Hepatocyte (in vitro differentiated cells): ENCODE data around the gene ACAN. TPM values are rescaled to one million over a fixed set of nuclear protein-coding genes. Genes with fewer than 3 reads are reported as not detected.
A peak's percentile ranks its signal among the peaks of the same experiment; 100 is the strongest.

ENCODE experiments used
- DNase-seq: peaks from one replicate; pipeline ENCODE4 v3.0.0-alpha.2; 2016; ENCODE audit warnings: low spot score
- H2AFZ ChIP-seq: fragments of 200-600 bp; sonication (generic); 2 replicates; pipeline ENCODE4 v1.6.0; 2016; ENCODE audit warnings: antibody characterized with exemption, mild to moderate bottlenecking
- H3K27ac ChIP-seq: fragments of 200-600 bp; sonication (generic); 2 replicates; pipeline ENCODE4 v1.5.1; 2016; ENCODE audit warnings: mild to moderate bottlenecking
- H3K27me3 ChIP-seq: fragments of 200-600 bp; sonication (generic); 2 replicates; pipeline ENCODE4 v1.6.1; 2016
- H3K36me3 ChIP-seq: fragments of 200-600 bp; sonication (generic); replicated peaks from 2 replicates; pipeline ENCODE4 v1.5.1; 2016; ENCODE audit warnings: low read depth; ENCODE audit not compliant: insufficient read depth
- H3K4me1 ChIP-seq: fragments of 200-600 bp; sonication (generic); 2 replicates; pipeline ENCODE4 v1.5.1; 2016; ENCODE audit warnings: mild to moderate bottlenecking, moderate library complexity; ENCODE audit not compliant: insufficient read depth
- H3K4me2 ChIP-seq: fragments of 200-600 bp; sonication (generic); 2 replicates; pipeline ENCODE4 v1.6.0; 2016
- H3K4me3 ChIP-seq: fragments of 200-600 bp; sonication (generic); 2 replicates; pipeline ENCODE4 v1.5.1; 2016; ENCODE audit warnings: mild to moderate bottlenecking
- H3K79me2 ChIP-seq: fragments of 200-600 bp; sonication (generic); 2 replicates; pipeline ENCODE4 v1.6.0; 2017; ENCODE audit warnings: mild to moderate bottlenecking
- H3K9me2 ChIP-seq: fragments of 200-600 bp; sonication (generic); replicated peaks from 2 replicates; pipeline ENCODE4 v1.6.0; 2017; ENCODE audit warnings: mild to moderate bottlenecking; ENCODE audit not compliant: insufficient read depth
- H3K9me3 ChIP-seq: fragments of 200-600 bp; sonication (generic); 2 replicates; pipeline ENCODE4 v1.5.1; 2016; ENCODE audit warnings: low read depth, mild to moderate bottlenecking
- H4K20me1 ChIP-seq: fragments of 200-600 bp; sonication (generic); 2 replicates; pipeline ENCODE4 v1.6.0; 2016; ENCODE audit warnings: mild to moderate bottlenecking; ENCODE audit not compliant: insufficient read depth, poor library complexity, severe bottlenecking
- EZH2 ChIP-seq: fragments of 200-600 bp; sonication (generic); IDR thresholded peaks from 2 replicates; pipeline ENCODE4 v1.6.1; 2016; ENCODE audit warnings: antibody characterized with exemption, mild to moderate bottlenecking, borderline replicate concordance
- EZH2phosphoT487 ChIP-seq: fragments of 200-600 bp; sonication (generic); IDR thresholded peaks from one replicate; pipeline ENCODE4 v1.6.1; 2018; ENCODE audit warnings: antibody characterized with exemption, mild to moderate bottlenecking, low read depth, moderate library complexity; ENCODE audit not compliant: unreplicated experiment, severe bottlenecking
- WGBS: methylation state at CpG from one replicate; pipeline ENCODE4 v1.1.6; 2016; ENCODE audit warnings: low lambda C conversion rate; ENCODE audit errors: missing lambda C conversion rate; 5-methylcytosine and 5-hydroxymethylcytosine counted together
- polyA plus RNA-seq: library from polyadenylated mRNA; unstranded; fragments of >200 nt; fragmentation: Nextera tagmentation; extraction: Ambion mirVana; gene quantifications from 2 replicates; pipeline ENCODE4 v1.2.1, GENCODE V29; 2016
- total RNA-seq: library from RNA; depleted of rRNA; stranded (reverse); fragments of >200 nt; gene quantifications from 2 replicates; pipeline ENCODE4 v1.2.3, GENCODE V29; 2014
- TF ChIP-seq, protein P1 (sequence below): fragments of 200-600 bp; sonication (generic); IDR thresholded peaks from 2 replicates; pipeline ENCODE4 v1.5.1; 2016; ENCODE audit warnings: antibody characterized with exemption, mild to moderate bottlenecking; ENCODE audit not compliant: poor library complexity

ACAN gene
- total and polyA plus RNA-seq, 2 experiments from 2014 or later, result 0.20 to 0.34 TPM

DNA sequence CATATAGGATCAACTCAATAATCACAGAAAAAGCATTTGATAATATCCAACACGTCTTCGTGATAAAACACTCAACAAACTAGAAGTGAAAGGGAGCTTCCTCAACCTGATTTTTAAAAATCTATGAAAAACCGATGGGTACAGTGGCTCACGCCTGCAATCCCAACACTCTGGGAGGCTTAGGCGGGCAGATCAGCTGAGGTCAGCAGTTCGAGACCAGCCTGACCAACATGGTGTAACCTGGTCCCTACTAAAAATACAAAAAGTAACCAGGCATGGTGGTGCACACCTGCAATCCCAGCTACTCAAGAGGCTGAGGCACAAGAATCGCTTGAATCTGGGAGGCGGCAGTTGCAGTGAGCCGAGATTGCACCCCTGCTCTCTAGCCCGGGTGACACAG lies 112.1 kb downstream of the ACAN start:
- no peak overlapping the region for H2AFZ ChIP-seq
- no peaks in the 10 kb centered on the region for H3K9me3 ChIP-seq
- no peak for DNase-seq
- H3K4me3 ChIP-seq, result no peak overlapping the region
- H3K4me2 ChIP-seq, result no peak overlapping the region
- 98% methylated on average over 9 of the region's 10 CpGs for WGBS
- H3K9me2 ChIP-seq, result no peaks in the 10 kb centered on the region
- no peaks in the 10 kb centered on the region for H3K36me3 ChIP-seq
- H4K20me1 ChIP-seq, result no peaks in the 10 kb centered on the region
- no peak overlapping the region for H3K27ac ChIP-seq
- H3K27me3 ChIP-seq, result no peaks in the 10 kb centered on the region
- peaks cover 16% of the 10 kb centered on the region for H3K4me1 ChIP-seq
- no peak for TF ChIP-seq EZH2phosphoT487
- TF ChIP-seq, protein P1, sequence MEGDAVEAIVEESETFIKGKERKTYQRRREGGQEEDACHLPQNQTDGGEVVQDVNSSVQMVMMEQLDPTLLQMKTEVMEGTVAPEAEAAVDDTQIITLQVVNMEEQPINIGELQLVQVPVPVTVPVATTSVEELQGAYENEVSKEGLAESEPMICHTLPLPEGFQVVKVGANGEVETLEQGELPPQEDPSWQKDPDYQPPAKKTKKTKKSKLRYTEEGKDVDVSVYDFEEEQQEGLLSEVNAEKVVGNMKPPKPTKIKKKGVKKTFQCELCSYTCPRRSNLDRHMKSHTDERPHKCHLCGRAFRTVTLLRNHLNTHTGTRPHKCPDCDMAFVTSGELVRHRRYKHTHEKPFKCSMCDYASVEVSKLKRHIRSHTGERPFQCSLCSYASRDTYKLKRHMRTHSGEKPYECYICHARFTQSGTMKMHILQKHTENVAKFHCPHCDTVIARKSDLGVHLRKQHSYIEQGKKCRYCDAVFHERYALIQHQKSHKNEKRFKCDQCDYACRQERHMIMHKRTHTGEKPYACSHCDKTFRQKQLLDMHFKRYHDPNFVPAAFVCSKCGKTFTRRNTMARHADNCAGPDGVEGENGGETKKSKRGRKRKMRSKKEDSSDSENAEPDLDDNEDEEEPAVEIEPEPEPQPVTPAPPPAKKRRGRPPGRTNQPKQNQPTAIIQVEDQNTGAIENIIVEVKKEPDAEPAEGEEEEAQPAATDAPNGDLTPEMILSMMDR, result no peak
- no peak for TF ChIP-seq EZH2
- peaks cover 26% of the 10 kb centered on the region for H3K79me2 ChIP-seq

DNA sequence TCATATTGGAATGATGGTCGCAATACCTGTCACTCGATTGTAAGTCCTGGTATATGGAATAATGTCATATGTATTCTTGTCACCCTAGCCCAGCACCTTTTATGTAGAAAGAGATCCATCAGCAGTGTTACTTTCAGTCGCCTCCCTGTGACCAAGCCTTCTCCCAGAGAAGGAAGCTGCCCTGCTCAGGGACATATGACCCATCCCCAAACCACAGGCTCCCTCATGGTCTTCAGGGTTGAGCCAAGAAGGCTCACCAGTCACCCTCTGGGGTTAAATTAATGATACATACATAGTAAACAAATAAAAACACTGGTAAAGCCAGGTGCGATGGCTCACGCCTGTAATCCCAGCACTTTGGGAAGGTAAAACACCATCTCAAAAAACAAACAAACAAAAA lies 114.5 kb downstream of the ACAN start:
- WGBS, result 96% methylated on average over 5 of the region's 5 CpGs
- no peaks in the 10 kb centered on the region for H4K20me1 ChIP-seq
- no peak overlapping the region for H2AFZ ChIP-seq
- H3K4me1 ChIP-seq, result peaks cover 4% of the 10 kb centered on the region
- H3K36me3 ChIP-seq, result no peaks in the 10 kb centered on the region
- H3K4me3 ChIP-seq, result no peak overlapping the region
- no peaks in the 10 kb centered on the region for H3K27me3 ChIP-seq
- H3K4me2 ChIP-seq, result no peak overlapping the region
- H3K27ac ChIP-seq, result peak overlapping the region; percentile 11
- H3K9me2 ChIP-seq, result no peaks in the 10 kb centered on the region
- TF ChIP-seq, protein P1, result no peak
- TF ChIP-seq EZH2, result no peak
- no peak for TF ChIP-seq EZH2phosphoT487
- H3K9me3 ChIP-seq, result no peaks in the 10 kb centered on the region
- peaks cover 2% of the 10 kb centered on the region for H3K79me2 ChIP-seq
- DNase-seq, result no peak

DNA sequence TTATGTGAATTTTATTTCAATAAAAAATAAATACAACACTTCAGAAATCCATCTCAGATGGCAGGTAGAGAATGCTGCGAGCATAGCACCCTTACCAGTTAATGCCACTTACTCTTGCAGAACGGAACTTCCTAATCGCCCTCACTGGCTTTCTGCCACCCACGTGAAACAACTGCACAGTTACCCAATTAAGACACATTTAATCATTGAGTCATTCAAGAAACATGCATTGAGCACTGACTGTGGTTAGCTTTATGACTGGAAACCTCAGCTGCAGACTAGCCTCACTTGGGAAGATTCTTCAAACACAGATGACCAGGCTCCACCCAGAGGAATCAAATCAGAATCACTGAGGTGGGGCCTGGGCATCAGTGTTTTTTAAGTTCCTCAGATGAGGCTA lies 115.5 kb downstream of the ACAN start:
- Histone ChIP-seq H4K20me1 (no peaks in the 10 kb centered on the region), H3K4me2 (no peak overlapping the region), H3K36me3 (no peaks in the 10 kb centered on the region), H3K4me1 (peaks cover 4% of the 10 kb centered on the region), H3K27me3 (no peaks in the 10 kb centered on the region), H3K79me2 (no peaks in the 10 kb centered on the region), H3K27ac (peak overlapping the region; percentile 71), H3K4me3 (no peak overlapping the region), H2AFZ (no peak overlapping the region), H3K9me3 (no peaks in the 10 kb centered on the region), H3K9me2 (no peaks in the 10 kb centered on the region)
- no peak for TF ChIP-seq EZH2phosphoT487
- TF ChIP-seq EZH2, result no peak
- TF ChIP-seq, protein P1, result no peak
- WGBS, result 54% methylated on average over 4 of the region's 4 CpGs
- peak; percentile 68 for DNase-seq
